Measurements from ENCODE around the gene PTBP1. TPM values are rescaled to one million over a fixed set of nuclear protein-coding genes. Genes with fewer than 3 reads are reported as not detected.

PTBP1 gene
- total RNA-seq, 1 experiment from 2014 or later, result 712 TPM

- Histone ChIP-seq H3K27me3 (ENCODE audit: insufficient read depth, low read length) (no peaks in the 10 kb centered on the region), H3K4me1 (ENCODE audit: insufficient read depth, low read length) (no peaks in the 10 kb centered on the region), H2BK15ac (ENCODE audit: low read depth, low read length) (no peak overlapping the region), H4K91ac (ENCODE audit: insufficient read length, low read depth, low read length) (no peak overlapping the region), H3K4me2 (ENCODE audit: insufficient read depth, insufficient read length, low read length) (no peak overlapping the region), H3T11ph (ENCODE audit: low read length) (no peak overlapping the region), H3K27ac (ENCODE audit: insufficient read length, low read depth, low read length) (no peak overlapping the region), H2BK5ac (ENCODE audit: insufficient read length, low read length) (no peak overlapping the region), H3K23me2 (ENCODE audit: insufficient read length, low read depth, low read length, poor library complexity, severe bottlenecking) (no peaks in the 10 kb centered on the region), H2BK12ac (ENCODE audit: insufficient read length, low read depth, low read length) (no peak overlapping the region), H2BK20ac (ENCODE audit: low read depth, low read length, poor library complexity, severe bottlenecking) (no peak overlapping the region), H3K4ac (ENCODE audit: low read depth, low read length) (no peak overlapping the region), H3K9ac (ENCODE audit: extremely low read depth, insufficient read length, low read length) (no peak overlapping the region), H2AFZ (ENCODE audit: low read length) (no peak overlapping the region), H4K5ac (ENCODE audit: insufficient read length, low read depth, low read length) (no peak overlapping the region), H4K20me1 (ENCODE audit: control insufficient read depth, insufficient read depth, insufficient read length) (no peaks in the 10 kb centered on the region), H2BK120ac (ENCODE audit: low read depth, low read length, poor library complexity, severe bottlenecking) (no peak overlapping the region), H2AK5ac (ENCODE audit: insufficient read length, low read length) (no peak overlapping the region), H3K9me3 (ENCODE audit: control insufficient read depth, low read depth, low read length) (no peaks in the 10 kb centered on the region), H3K79me1 (ENCODE audit: insufficient read depth, low read depth, low read length, poor library complexity, severe bottlenecking) (no peaks in the 10 kb centered on the region), H3K14ac (ENCODE audit: insufficient read depth, low read length) (no peak overlapping the region), H4K8ac (replicated peaks; ENCODE audit: insufficient read length, low read depth, low read length) (no peak overlapping the region), H3K18ac (ENCODE audit: insufficient read length, low read depth, low read length) (no peak overlapping the region), H3K23ac (ENCODE audit: insufficient read length, low read depth, low read length) (no peak overlapping the region), H3K56ac (ENCODE audit: insufficient read length, low read depth, low read length) (no peak overlapping the region), H3K79me2 (ENCODE audit: insufficient read depth, low read length) (no peaks in the 10 kb centered on the region)
- Mint-ChIP-seq H3K36me3 (ENCODE audit: insufficient read depth in 1 of 3, low read depth in 3 of 3) (no peaks in the 10 kb centered on the region; a peak in 1 of 7 replicates), H3K27ac (no peak overlapping the region), H3K4me3 (no peak overlapping the region), H3K4me1 (no peaks in the 10 kb centered on the region), H3K9me3 (peaks cover 0 to 5% of the 10 kb centered on the region in 2 experiments; a peak in 1 of 5 replicates), H3K27me3 (ENCODE audit: low read depth) (peaks cover 3% of the 10 kb centered on the region)
- no CpG with 5 or more reads among the region's 7 CpGs for WGBS (ENCODE audit: extremely low coverage, insufficient read length, low lambda C conversion rate)
- no peak for DNase-seq
- no peak for TF ChIP-seq CTCF (conservative IDR thresholded peaks at IDR 0.05)
Measured at GRCh38 chr19:765179-765738, 32.0 kb upstream of the PTBP1 start.

Data from H9 (cell line).